Measurements from ENCODE around the gene NDUFB11.
A peak's percentile ranks its signal among the peaks of the same experiment; 100 is the strongest.

NDUFB11 gene

GRCh38 chrX:47160781-47161180 is 16.3 kb upstream of the NDUFB11 start:
- H3K4me3 ChIP-seq (ENCODE audit: low read depth, low read length), result no peak overlapping the region
- TF ChIP-seq, protein P1, sequence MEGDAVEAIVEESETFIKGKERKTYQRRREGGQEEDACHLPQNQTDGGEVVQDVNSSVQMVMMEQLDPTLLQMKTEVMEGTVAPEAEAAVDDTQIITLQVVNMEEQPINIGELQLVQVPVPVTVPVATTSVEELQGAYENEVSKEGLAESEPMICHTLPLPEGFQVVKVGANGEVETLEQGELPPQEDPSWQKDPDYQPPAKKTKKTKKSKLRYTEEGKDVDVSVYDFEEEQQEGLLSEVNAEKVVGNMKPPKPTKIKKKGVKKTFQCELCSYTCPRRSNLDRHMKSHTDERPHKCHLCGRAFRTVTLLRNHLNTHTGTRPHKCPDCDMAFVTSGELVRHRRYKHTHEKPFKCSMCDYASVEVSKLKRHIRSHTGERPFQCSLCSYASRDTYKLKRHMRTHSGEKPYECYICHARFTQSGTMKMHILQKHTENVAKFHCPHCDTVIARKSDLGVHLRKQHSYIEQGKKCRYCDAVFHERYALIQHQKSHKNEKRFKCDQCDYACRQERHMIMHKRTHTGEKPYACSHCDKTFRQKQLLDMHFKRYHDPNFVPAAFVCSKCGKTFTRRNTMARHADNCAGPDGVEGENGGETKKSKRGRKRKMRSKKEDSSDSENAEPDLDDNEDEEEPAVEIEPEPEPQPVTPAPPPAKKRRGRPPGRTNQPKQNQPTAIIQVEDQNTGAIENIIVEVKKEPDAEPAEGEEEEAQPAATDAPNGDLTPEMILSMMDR (IDR thresholded peaks at IDR 0.05; ENCODE audit: control insufficient read depth, extremely low read depth, insufficient read depth), result no peak
- no peak for DNase-seq (ENCODE audit: low read depth)

DNA sequence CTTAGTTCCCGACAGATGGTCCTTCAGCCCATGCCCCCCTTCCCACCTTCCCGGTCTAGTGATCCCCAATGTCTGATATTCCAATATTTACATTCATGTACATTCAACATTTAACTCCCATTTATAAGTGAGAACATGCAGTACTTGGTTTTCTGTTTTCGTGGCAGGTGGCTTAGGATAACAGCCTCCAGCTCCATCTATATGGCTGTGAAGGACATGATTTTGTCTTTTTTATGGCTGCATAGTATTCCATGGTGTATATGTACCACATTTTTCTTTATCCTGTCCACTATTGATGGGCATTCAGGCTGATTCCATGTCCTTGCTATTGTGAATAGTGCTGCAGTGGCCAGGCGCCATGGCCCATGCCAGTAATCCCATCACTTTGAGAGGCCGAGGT is 14.3 kb upstream of the NDUFB11 start:
- TF ChIP-seq, protein P1 (IDR thresholded peaks at IDR 0.05; ENCODE audit: control insufficient read depth, extremely low read depth, insufficient read depth), result no peak
- DNase-seq (ENCODE audit: low read depth), result no peak

DNA sequence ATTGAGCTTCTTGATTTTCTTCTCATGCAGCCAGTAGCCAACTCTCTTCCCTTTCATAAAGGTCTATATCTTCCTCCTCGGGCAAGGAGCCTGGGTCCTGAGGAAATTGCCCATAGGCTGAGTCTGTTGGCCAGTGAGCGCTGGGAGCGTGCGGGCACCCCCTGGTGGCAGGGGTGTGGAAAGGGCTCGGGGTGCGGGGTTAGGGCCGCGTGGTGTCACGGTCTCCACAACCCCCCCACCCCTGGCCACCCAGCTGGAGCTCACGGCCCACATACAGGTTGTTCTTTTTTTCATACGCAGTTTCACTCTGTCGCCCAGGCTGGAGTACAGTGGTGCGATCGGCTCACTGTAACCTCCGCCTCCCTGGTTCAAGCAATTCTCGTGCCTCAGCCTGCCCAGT is 13.6 kb upstream of the NDUFB11 start:
- TF ChIP-seq, protein P1 (IDR thresholded peaks at IDR 0.05; ENCODE audit: control insufficient read depth, extremely low read depth, insufficient read depth), result no peak
- DNase-seq (ENCODE audit: low read depth), result no peak
- H3K4me3 ChIP-seq (ENCODE audit: low read depth, low read length), result no peak overlapping the region

More for the DNA sequence above, 14.3 kb upstream of the NDUFB11 start:
- no peak overlapping the region for H3K4me3 ChIP-seq (ENCODE audit: low read depth, low read length)

- DNase-seq (ENCODE audit: low read depth), result no peak
- TF ChIP-seq, protein P1 (IDR thresholded peaks at IDR 0.05; ENCODE audit: control insufficient read depth, extremely low read depth, insufficient read depth), result no peak
Observed at GRCh38 chrX:47156611-47157520, 12.4 kb upstream of the NDUFB11 start.

DNA sequence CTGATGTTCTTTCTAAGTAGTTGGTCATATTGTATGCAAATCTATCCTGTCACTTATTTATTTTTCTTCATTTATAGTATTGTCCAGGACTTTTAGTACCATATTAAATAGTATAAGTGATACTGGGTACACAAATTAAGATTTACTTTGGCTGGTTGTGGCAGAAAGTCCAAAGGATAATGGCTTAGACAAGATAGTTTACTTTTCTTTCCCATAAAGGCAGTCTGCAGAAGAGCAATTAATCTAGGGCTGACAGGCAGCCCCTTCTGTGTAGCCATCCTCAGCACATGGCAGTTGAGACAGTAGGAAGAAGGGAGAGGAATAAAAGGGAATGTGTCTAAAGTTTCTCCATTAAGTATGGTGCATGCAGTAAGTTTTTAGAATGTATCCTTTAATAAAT is 6.9 kb upstream of the NDUFB11 start:
- DNase-seq (ENCODE audit: low read depth), result peak; percentile 86

More at GRCh38 chrX:47156611-47157520, 12.4 kb upstream of the NDUFB11 start:
- no peak overlapping the region for H3K4me3 ChIP-seq (ENCODE audit: low read depth, low read length)

DNA sequence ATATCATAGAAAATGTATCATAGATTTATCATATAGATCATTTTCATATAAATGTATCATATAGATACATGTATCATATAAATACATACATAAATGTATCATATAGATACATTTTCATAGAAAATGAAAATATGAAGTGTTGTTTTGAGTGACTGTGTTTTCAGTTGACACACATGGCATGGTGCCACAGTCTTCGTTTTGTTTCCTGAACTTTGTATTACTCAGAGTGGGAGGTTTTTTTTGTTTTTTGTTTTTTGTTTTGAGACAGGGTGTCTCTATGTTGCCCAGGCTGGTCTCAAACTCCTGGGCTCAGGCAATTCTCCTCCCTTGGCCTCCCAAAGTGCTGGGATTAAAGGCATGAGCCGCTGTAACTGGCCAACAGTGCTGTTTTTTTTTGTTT is 4.4 kb upstream of the NDUFB11 start:
- TF ChIP-seq, protein P1 (IDR thresholded peaks at IDR 0.05; ENCODE audit: control insufficient read depth, extremely low read depth, insufficient read depth), result no peak
- no peak overlapping the region for H3K4me3 ChIP-seq (ENCODE audit: low read depth, low read length)
- DNase-seq (ENCODE audit: low read depth), result no peak

More for the DNA sequence above, 6.9 kb upstream of the NDUFB11 start:
- no peak overlapping the region for H3K4me3 ChIP-seq (ENCODE audit: low read depth, low read length)
- TF ChIP-seq, protein P1 (IDR thresholded peaks at IDR 0.05; ENCODE audit: control insufficient read depth, extremely low read depth, insufficient read depth), result no peak

Data from LNCaP clone FGC (cell line).